NCI-H2081 treated with DMSO at 0.1 percent for 48 hours (cell line): ENCODE results near the gene SOX6.
"Not testable (repeated sequence)": the region's sequence is repeated elsewhere in the genome, so short reads cannot be mapped to it uniquely, and the experiment has no call there.

Experiments
- DNase-seq: peaks from one replicate; lab custom pipeline; 2025; lab: John Stamatoyannopoulos, UW

The SOX6 gene

DNA sequence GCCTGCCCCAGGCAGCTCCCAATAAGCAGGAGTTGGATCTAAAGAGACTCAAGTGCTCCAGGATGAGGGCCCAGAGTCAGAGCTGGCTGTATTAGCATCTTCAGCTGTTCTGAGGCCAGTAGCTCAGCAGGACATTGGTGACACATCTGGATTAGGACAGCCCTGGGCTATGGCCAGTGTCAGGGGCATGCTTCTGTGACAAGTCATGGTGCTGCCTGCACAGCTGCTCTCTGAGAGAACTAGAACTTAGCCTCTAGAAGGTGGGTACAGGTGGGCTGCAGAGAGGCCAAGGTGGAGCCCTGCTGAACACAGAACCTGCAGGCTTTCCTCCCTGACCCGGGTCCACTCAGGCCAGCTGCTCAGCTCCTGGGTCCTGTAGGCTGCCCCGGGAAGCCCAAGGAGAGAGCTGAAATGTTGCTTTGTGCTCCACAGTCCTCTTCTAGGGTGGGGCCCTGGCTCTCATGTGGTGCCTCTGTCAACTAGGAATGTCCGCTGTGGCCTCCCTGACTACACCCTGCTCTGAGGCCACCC, 426.9 kb downstream of the SOX6 start:
- DNase-seq, result no peak

DNA sequence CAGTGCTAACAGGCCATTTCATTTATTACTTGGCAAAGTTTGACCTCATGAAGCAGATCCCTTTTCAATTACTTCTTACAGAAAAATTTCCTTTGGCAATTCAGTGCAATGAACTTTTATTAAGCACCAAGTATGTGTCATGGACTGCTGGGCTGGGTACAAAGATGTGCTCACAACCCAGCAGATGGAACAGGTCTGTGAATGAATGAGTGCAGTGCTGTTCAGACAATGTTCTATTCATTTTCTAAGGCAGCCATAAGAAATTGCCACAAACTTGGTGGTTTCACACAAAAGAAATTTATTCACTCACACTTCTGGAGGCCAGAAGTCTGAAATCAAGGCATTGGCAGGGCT, 428.5 kb downstream of the SOX6 start:
- DNase-seq, result no peak

DNA sequence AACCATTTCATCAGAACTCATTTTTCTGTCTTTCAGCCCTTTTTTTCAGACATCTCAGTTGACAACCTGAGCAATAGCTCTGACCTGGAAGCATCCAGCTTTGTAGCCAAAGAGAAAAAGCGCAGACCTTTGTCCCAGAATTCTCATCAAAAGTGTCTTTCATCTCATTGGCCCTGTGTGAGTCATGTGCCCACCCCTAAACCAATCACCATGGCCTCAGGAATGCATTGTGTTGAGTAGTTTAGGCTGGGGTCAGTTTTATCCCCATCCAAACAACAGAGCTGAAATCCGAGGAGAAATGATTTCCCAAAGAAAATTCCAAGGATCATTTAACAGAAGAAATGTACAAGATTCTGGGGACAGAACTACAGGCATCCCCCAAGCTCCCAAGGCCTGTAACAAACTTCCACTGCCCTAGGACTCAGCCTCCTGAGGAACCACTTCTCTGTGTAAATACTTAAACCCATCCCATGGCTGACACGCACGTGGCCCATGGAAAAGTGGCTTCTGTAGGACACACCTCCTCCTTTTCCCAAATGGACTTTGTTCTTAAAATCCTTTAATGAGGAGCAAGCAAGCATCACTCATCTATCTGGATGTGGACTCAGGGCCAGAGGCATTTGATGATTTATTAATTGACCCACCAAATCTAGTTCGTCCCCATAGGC, 429.0 kb downstream of the SOX6 start:
- no peak for DNase-seq

DNA sequence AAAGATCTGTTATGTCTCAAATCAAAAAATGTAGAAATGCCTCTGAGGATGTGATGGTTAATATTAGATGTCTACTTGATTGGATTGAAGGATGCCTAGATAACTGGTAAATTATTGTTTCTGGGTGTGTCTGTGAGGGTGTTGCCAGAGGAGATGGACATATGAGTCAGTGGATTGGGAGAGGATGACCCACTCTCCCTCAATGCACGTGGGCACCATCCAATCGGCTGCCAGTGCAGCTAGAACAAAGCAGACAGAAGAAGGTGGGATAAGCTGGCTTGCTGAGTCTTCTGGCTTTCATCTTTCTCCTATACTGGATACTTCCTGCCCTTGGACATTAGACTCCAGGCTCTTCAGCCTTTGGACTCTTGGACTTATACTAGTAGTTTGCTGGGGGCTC, 430.3 kb downstream of the SOX6 start:
- no peak for DNase-seq

DNA sequence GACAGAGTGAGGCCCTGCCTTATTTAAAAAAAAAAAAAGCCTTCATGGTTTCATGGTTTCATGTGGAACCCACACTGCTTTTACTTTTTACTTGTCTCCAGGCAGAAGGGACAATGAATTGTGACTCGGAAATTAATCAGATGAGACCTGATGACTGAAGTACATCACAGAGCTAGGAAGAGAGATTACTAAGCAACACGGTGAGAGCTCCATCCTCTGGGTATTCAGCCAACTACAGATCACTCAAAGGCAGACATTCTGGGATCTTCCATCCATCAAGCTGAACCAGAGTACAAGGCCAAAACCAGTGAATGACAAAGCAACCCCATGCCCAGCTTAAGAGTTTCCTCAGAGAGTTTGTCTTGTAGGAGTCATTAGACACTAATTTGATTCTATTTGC, 433.2 kb downstream of the SOX6 start:
- DNase-seq, result no peak

DNA sequence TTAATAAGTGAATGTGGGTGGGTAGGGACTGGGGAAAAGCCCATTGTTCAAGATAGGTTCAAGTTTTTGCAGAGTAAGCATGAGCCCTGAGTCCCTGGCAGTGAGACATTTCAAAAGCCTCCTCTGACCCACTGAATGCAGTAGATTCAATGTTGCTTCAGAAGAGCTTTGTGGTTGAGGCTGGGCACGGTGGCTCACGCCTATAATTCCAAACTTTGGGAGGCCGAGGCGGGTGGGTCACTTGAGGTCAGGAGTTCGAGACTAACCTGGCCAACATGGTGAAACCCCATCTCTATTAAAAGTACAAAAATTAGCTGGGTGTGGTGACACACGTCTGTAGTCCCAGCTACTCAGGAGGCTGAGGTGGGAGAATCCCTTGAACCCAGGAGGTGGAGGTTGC, 433.6 kb downstream of the SOX6 start:
- DNase-seq, result not testable (repeated sequence)

DNA sequence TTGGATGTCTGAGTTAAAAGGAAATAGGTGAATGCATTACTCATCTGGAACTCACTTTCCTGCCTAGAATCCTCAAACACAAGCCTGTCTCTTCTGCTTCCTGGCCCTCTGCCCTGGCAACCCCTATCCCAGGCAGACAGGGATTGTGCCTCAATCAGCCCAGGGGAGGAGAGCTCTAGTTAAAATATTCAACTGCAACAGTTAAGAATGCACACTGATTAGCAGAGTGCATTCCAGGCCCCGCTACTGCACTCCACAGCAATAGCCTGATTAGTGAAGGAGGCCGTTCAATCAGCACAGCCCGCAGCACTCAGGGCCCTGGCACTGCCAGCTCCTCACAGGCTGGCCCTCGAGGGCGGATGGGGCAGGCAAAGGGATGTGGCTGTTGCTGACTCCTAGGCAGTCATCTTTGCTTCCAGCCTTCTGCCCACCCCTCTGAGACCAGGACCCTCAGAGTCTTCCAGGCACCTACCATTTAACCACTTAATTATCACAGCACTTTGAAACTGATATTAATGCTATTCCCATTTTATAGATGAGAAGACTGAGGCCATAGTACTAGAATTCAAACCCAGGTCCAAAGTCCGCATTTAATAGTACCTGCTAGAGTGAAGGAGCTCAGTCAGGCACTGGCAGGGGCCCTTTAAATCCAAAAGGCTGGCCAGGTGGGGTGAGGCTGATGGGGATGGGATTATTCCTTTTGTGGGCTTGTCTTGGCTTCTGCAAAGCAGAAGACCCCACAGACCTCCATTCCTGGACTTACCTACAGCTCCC, 435.3 kb downstream of the SOX6 start:
- DNase-seq, result no peak

DNA sequence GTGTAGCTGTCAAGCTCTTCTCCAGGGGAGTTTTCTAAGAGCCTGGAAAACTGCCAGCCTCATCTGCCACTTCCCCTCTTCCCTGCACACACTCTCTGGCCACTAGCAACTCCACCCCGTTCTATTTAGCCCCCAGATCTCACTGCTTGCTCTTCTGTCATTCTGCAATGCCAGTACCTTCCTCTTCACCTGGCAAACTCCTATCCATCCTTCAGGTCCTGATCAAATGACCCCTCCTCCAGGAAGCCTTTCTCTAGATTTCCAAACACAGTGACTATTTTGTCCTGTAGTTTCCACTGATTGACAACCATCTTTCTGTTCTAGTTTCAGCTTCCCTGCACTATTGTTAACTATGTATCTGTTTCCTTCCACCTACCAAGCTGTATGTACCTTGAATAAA, 437.7 kb downstream of the SOX6 start:
- no peak for DNase-seq

DNA sequence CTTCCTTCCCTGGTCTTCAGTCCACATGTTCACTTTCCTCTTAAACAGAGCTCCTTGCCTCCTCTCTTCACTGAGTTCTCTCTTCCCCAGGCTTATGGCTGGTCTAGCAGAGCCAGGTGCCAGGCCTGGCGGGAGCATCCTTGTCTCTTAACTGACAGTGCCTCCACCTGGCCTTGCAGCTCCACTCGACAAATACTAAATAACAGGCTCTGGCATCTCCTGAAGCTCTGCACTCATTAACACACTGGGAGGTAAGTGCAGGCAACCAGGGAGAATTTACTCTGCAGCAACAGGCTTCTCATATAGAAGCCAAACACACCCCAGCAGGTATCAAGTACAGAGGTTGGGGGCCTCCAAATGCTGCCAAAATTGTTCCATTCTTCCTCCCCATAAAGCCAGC, 438.1 kb downstream of the SOX6 start:
- peak; percentile 90 for DNase-seq
